Measurements from ENCODE around the gene OR9I1.

GRCh38 chr11:58135171-58135570, 9.8 kb upstream of the OR9I1 start:
- TF ChIP-seq CTCF (IDR thresholded peaks at IDR 0.05), result no peak
- TF ChIP-seq POLR2AphosphoS5 (IDR thresholded peaks at IDR 0.05), result no peak
- TF ChIP-seq POLR2A (IDR thresholded peaks at IDR 0.05), result no peak

All from gastroesophageal sphincter (tissue), 3 donors.